ENCODE measurements around the gene MSI1.
A peak's percentile ranks its signal among the peaks of the same experiment; 100 is the strongest.

The MSI1 gene

DNA sequence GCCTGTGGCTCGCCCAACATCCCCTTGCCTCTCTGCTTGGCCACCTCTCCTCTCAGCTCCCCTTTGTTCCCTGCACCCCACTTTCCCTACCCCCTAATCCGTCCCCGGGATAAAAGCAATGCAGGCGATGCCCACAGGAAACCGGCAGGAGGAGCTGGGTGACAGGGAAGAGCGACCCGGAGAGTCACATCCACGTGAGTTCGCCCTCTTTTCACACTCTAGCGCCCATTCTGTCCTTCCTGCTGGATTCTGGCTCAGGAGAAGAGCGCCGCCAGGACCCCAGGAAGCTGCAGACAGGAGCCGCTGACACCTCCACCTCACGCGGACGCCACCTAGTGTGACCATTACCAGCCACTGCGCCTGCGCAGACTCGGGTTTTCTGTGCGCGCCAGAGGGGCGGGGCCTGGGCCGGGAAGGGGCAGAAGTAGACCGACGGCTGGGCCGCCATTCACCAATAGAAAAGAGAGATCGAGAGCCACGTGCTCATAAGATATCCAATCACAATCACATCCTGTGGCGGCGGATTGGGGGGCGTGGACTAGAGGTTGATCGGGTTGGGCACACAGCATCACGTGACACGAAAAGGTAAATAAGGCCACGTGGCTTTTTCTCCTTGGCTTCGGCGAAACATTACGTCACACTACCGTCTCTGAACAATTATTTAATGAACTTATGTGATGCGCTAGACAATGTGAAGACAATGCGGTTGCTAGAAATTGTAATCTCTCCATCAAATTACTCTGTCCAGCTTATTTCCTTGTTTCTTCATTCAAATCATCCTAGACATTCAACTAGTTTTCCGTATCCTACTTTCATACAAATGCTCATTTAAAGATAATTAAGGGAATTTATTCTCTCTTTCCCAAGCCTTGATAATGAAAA lies 51.5 kb downstream of the MSI1 start:
- peak; percentile 98 to 100 (median 100) for DNase-seq

GRCh38 chr12:120316798-120317223 lies 52.2 kb downstream of the MSI1 start:
- DNase-seq, result no peak

DNA sequence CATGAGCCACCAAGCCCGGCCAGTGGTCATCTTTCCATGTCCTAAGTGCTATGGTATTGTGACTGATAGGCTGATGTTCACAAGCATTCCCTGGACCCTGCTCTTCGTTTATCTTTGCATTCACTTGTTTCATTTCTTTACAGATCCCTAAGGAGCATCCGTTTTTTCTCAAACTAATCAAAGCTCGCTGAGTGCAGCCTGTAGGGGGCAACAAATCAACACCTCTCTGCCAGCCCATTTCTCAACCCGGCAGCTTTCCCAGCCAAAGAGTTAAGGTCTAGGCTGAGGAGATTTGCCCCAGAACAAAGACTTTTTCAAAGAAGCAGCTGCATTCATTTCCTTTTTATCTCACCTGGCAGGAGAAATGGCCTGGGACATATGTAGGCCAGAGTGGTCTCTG lies 54.7 kb downstream of the MSI1 start:
- no peak for DNase-seq

GRCh38 chr12:120301962-120302815 lies 66.8 kb downstream of the MSI1 start, which contains the start of gene SIRT4:
TSS of gene SIRT4 (plus strand) at chr12:120302321. CDS start at chr12:120303562, 1,241 bp downstream.
- peak; percentile 74 to 88 (median 82) for DNase-seq

- DNase-seq, result peak; percentile 65 to 96 (median 82)
These were observed 76.1 kb downstream of the MSI1 start, which contains the start of gene RNU4-1 for GRCh38 chr12:120292661-120293531. TSS of gene RNU4-1 (minus strand) at chr12:120293237.

- peak in 1 of 6 experiments; percentile 61 for DNase-seq
These were observed 76.6 kb downstream of the MSI1 start for GRCh38 chr12:120292411-120292660.

Data from stimulated activated naive CD4-positive, alpha-beta T cell (primary cell).